Measurements from ENCODE around the gene BTBD3. TPM values are rescaled to one million over a fixed set of nuclear protein-coding genes. Genes with fewer than 3 reads are reported as not detected.

Gene BTBD3
- total RNA-seq, 6 donors from 2014 or later, result 17.9 to 47.7 (median 25.1) TPM

DNA sequence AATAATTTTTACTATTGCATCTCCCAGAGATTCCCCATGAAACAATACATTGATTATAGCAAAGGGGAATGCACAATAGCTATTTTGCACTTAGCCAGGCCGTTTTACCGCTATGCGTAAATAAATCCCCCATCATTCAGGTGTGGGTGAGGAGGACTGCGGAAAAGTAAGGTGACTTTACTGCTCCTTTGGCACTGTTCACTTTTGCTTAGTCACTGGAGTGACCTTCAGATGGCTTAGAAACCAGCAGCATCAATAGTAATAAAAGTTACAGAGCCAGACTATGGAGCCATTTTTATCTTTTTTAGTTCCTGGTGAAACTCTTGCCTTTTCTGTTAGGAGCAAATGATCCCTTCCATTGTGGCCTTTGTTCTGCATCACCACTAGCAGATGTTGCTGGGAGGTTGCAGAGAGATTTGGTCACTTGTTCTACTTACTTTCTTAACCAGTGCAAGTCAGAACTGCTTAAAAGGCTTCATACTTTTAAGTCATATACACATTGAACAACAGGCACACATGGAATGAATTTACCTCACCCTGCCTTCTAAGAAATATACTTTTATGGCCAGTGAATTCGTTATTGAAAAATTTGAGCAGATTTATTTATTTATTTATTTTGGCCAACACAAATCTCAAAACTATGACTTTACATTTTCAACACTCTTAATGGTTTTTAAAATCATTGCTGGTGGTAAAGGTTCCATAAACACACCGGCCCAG, 12.1 kb upstream of the BTBD3 start:
- DNase-seq, result no peak
- H3K27me3 ChIP-seq, result no peaks in the 10 kb centered on the region
- no peaks in the 10 kb centered on the region for H3K9me3 ChIP-seq
- H3K36me3 ChIP-seq, result no peaks in the 10 kb centered on the region
- no peak for ATAC-seq (ENCODE audit: low FRiP score in 2 of 2)
- no peak overlapping the region for H3K27ac ChIP-seq
- WGBS, 2 donors, result 92 to 93% methylated on average over 6 of the region's 6 CpGs
- no peak overlapping the region for H3K4me3 ChIP-seq
- TF ChIP-seq, protein P1, sequence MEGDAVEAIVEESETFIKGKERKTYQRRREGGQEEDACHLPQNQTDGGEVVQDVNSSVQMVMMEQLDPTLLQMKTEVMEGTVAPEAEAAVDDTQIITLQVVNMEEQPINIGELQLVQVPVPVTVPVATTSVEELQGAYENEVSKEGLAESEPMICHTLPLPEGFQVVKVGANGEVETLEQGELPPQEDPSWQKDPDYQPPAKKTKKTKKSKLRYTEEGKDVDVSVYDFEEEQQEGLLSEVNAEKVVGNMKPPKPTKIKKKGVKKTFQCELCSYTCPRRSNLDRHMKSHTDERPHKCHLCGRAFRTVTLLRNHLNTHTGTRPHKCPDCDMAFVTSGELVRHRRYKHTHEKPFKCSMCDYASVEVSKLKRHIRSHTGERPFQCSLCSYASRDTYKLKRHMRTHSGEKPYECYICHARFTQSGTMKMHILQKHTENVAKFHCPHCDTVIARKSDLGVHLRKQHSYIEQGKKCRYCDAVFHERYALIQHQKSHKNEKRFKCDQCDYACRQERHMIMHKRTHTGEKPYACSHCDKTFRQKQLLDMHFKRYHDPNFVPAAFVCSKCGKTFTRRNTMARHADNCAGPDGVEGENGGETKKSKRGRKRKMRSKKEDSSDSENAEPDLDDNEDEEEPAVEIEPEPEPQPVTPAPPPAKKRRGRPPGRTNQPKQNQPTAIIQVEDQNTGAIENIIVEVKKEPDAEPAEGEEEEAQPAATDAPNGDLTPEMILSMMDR (IDR thresholded peaks at IDR 0.05), result no peak
- TF ChIP-seq POLR2A (IDR thresholded peaks at IDR 0.05), result no peak
- no peak for TF ChIP-seq POLR2AphosphoS5 (IDR thresholded peaks at IDR 0.05)
- no peak for TF ChIP-seq EP300 (IDR thresholded peaks at IDR 0.05)
- peaks cover 0 to 3% (median 0%) of the 10 kb centered on the region in 4 donors for H3K4me1 ChIP-seq

DNA sequence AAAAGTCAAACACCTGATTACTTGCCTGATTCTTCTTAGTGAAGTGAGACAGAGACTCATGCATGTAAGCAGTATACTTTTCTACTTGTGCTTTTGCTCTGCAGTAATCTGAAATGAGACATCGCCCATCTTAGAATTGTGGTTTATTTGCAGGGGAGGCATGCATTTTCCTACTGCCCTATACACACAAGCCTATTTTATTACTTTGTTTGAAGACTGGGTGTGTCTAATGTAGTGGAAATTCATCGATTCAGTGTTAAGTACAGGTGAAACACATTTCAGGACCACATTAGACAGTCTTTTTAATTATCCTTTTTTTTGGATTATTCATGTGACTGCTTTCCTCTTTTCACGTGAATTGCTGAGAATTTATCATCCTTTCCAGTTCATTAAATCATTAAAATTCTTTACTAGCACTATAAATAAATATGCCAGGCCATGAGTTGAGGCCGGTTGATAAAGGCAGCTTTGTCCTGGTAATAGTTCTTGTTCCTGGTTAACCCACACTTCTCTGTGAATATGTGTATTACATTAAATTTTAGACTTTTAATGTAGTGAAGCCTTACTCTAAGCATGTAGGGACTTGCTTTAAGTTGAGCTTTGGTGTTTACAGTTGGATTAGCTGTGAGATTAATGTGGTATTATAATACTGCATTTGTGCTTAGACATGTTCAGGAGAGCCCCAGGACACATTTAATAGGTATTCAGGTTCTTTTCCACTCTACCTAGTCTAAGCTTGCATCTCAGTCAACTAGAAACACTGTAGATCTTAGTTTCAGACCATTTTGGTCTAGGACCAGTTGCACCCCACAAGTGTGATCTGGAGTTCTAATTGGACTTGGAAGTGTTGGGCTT, 10.8 kb upstream of the BTBD3 start:
- 72 to 81% methylated on average over 4 of the region's 4 CpGs for WGBS, 2 donors
- Histone ChIP-seq H3K4me3 (no peak overlapping the region), H3K27ac (no peak overlapping the region), H3K9me3 (no peaks in the 10 kb centered on the region), H3K4me1 (peaks cover 0 to 3% (median under 1%) of the 10 kb centered on the region in 4 donors), H3K27me3 (no peaks in the 10 kb centered on the region), H3K36me3 (no peaks in the 10 kb centered on the region)
- ATAC-seq (ENCODE audit: low FRiP score in 2 of 2) (no peak), DNase-seq (no peak)
- TF ChIP-seq, protein P1 (IDR thresholded peaks at IDR 0.05), result no peak
- no peak for TF ChIP-seq POLR2AphosphoS5 (IDR thresholded peaks at IDR 0.05)
- no peak for TF ChIP-seq EP300 (IDR thresholded peaks at IDR 0.05)
- no peak for TF ChIP-seq POLR2A (IDR thresholded peaks at IDR 0.05)

DNA sequence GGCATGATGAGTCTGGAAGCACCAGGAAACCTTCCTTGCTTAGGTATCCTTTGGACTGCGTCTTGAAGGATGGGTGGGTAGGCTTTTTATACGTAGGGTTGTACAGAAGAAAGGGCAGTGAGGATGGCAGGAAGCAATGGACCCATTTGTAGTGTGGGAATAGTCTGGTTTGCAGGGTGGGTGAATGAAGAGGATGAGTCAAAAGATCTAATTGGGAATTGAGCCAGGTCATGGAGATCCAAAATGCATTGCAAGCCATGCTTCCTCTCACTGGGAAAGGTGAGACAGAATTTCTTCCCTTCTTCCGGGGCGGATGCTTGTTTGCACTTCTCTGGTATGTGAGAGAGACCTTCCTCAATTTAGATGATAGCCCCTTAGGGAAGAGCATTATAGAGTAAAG, 10.1 kb upstream of the BTBD3 start:
- no peak overlapping the region for H3K4me3 ChIP-seq
- ATAC-seq (ENCODE audit: low FRiP score in 2 of 2) (no peak), DNase-seq (no peak)
- H3K36me3 ChIP-seq, result no peaks in the 10 kb centered on the region
- no peak overlapping the region for H3K27ac ChIP-seq
- H3K4me1 ChIP-seq, result peaks cover 4 to 10% (median 7%) of the 10 kb centered on the region in 4 donors
- no peaks in the 10 kb centered on the region for H3K9me3 ChIP-seq
- H3K27me3 ChIP-seq, result no peaks in the 10 kb centered on the region
- TF ChIP-seq, protein P1 (IDR thresholded peaks at IDR 0.05), result no peak
- TF ChIP-seq EP300 (IDR thresholded peaks at IDR 0.05) (no peak), POLR2A (IDR thresholded peaks at IDR 0.05) (no peak), POLR2AphosphoS5 (IDR thresholded peaks at IDR 0.05) (no peak)
- 87 to 98% methylated on average over 4 of the region's 4 CpGs for WGBS, 2 donors

DNA sequence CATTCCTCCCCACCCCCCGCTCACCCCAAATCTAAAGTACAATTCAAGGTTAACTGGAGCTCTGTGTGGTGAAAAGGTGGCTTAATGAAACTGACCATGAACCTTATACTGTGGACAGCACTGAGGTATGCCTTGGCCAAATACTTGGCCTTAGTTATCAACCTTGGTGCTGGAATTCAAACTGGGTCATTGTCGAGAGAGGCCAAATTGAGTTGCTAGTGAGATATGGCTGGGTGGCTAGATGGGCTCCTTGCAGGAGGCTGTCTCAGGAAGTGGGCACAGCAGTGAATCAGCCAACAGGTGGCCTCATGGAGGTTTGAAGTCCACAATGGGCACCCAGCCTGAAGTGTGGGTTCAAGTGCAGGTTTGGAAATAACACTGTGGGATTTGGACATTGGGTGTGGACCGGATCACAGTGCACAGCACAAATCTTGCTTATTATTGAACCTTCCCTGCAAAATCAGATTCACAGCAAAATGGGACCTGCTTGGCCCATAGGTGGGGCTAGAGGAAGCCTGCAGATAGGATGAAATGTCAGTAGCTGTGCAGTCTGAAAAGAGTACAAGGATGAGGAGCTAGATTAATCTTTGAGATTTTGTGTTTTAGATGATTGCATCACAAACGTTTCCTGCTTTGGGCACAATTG, 5.6 kb upstream of the BTBD3 start:
- Histone ChIP-seq H3K4me3 (no peak overlapping the region), H3K27me3 (no peaks in the 10 kb centered on the region), H3K9me3 (no peaks in the 10 kb centered on the region), H3K27ac (no peak overlapping the region), H3K36me3 (no peaks in the 10 kb centered on the region), H3K4me1 (peaks cover 12 to 37% (median 21%) of the 10 kb centered on the region in 4 donors)
- TF ChIP-seq EP300 (IDR thresholded peaks at IDR 0.05) (no peak), POLR2A (IDR thresholded peaks at IDR 0.05) (no peak)
- TF ChIP-seq, protein P1 (IDR thresholded peaks at IDR 0.05), result peak in 3 of 6 experiments; percentile 15 to 19 (median 18)
- no peak for DNase-seq
- WGBS, 2 donors, result 69 to 75% methylated on average over 4 of the region's 4 CpGs
- ATAC-seq (ENCODE audit: low FRiP score in 2 of 2), result peak in 1 of 2 donors; percentile 46
